GM21367 (cell line): ENCODE measurements around the gene PLCB1.
"Not testable (repeated sequence)": the region's sequence is repeated elsewhere in the genome, so short reads cannot be mapped to it uniquely, and the experiment has no call there.

Experiments
- ATAC-seq: cut with Tn5 transposase; IDR thresholded peaks from one replicate; pipeline ENCODE4 v1.9.1; 2021; ENCODE audit not compliant: unreplicated experiment

The PLCB1 gene

DNA sequence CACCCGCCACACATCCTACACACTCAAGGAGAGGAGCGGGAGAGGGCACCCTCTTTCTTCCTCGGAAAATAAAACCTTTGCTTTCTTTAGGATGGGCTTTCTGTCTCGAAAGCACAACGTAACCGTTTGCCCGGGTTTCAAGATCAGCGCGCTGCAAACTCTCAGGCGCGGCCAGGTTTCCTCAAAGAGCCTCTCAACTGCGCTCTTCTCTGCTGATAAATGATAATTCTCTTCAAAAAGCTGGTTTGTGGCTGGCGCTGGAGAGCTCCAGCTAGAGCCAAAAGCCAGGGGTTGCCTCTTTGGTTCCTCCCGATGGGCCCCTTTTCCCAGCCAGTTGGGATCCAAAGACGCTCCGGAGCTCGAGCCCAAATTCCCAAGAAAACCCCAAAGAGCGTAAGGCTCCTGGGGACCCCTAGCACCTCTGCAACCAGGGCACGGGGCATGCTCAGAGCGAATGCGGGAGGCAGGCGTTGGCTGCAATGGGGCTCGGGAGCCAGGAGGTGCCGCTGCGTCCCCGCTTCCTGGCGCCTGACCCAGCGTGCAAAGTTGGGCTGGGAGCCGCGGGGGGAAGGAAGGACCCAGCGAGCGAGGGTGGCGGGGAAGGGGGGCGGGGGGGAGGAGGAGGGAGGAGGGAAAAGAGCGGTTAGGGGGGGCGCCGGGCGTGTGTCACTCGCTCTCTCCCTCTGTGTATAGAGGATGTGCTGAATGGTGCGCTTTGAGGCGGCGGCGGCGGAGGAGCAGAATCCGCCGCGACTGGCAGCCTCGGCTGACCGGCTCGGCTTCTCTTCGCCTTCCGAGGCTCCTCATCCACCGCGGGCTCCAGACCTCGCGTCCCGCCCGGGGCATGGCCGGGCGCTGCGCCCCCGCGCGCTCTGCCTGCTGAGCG lies at the start of gene PLCB1:
TSS of gene PLCB1 (plus strand) at position 669 of the 886 bp plus-strand sequence. CDS start 386 bp downstream, outside the sequence.
- ATAC-seq, result peak; percentile 75

DNA sequence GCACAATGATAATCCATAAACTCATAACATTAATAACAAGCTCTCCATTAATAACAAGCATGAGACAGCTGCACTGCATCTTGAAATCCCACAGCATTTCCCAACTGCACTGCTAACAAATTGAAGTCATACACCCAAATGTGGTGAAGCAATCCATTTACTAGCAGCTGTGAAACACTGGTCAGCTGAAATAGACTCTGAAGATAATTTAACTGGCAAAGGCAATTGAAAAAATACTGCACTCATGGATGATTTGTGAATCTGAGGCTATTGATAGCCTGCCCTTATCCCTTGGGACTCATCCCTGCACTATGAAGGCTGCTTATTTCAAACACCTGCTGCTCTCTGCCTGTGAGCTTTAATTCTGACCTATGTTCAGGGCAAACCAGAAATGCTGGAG lies 49.1 kb upstream of the PLCB1 start:
- no peak for ATAC-seq

DNA sequence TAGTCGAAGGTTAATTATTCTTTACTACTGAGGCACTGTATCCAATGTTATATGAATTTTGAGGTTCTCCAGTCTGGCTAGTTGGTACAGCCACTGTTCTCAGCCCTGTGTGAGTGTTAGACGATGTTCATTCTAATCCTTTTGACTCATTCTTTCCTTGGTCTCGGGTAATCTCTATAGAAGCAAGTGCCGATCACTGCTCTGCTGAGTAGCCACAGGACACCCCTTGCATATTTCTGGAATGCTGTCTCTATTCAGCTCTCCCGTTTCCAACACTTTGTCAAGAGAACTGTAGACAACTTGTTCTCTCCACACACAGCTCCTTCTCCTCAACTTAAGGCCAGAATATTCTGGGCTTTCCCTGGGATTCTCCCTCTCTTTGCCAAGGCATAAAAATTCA lies 42.4 kb upstream of the PLCB1 start:
- no peak for ATAC-seq

DNA sequence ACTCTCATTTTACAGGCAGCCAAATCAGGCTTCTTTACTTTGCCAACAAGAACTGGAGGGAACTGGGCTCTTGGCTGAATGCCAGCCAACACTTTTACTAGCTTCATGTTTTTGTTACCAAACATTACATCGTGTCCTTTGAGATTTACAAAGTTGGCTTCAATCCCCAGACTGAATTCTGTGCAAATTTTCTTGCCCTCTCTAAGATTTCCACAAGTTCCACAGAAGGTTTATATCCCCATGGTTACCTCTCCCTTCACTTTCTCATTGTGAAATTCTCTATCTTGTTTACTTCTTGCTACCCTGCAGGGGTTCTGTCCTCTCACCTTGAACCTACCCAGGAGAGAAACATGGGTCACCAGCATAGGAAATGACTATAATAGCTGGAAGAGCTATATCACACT lies 37.6 kb upstream of the PLCB1 start:
- no peak for ATAC-seq

DNA sequence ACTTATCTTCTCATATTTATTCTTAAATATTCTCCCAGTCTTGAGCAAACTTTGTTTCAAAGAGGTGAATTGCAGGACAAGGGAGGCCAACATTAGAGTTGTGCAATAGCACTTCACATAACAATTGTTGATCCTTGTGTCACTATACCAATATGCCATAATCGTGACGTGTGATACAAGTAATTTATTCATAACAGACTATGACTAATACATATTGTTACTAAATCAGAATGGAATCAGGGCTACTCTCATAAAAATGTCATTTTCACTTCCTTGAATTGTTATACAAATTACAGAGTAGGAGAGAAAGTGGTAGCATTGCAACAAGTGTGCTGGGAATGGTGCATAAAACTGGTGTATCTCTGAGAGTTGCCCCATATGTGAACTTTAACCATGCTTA lies 37.2 kb upstream of the PLCB1 start:
- ATAC-seq, result no peak

DNA sequence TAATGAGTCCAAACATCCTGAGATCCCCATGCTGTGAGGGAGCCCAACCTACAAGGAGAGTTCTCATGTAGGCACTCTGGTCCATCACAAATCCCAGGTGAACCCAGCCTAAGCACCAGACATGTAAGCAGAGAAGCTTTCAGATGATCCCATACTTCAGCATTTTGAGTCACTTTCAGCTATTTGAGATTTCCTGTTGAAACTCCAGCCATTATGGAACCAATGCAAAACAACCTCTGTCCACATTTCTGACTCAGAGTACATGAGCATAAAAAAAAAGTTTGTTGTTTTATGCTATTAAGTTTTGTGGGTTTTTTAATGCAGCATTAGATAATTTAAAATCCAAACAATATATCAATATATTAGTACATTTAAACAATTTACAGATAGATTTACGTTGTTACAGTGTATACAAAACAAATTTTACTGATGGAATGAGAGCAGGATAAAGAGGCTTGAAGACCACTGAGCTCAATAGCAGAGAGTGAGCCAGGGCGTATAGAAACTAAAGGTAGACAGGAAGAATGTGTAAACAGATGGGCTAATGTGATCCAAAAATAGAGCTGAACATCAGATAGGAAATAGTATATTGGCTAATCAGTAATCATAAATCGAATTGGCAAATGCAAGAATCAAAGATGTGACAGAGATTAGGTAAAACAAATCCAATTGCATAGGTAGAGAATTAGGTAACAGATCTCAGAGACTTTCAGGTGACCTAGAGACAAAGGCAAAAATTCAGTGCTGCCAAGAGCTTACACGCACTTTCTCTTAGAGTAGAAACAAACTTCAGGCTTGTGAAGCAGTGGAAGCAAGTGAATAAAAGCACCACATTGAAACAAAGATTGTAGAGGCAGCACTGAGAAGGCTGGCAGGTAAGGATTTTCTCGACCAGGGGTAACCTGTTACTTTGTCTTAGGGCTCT lies 36.2 kb upstream of the PLCB1 start:
- no peak for ATAC-seq

DNA sequence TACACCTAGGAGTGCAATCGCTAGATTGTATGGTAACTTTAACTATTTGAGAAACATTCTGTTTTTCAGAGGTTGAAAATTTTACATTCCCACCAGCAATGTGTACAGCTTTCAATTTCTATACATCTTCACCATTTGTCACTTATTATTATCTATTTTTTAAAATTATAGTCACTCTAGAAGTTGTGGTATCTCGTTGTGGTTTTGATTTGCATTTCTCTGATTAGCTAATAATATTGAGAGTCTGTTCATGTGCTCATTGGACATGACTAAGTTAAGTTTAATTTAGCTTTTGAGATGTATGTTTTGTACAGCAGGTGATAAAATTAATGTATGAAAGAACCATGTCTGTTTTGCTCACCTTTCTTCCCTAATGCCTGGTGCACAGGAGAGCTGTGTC lies 34.8 kb upstream of the PLCB1 start:
- ATAC-seq, result no peak

DNA sequence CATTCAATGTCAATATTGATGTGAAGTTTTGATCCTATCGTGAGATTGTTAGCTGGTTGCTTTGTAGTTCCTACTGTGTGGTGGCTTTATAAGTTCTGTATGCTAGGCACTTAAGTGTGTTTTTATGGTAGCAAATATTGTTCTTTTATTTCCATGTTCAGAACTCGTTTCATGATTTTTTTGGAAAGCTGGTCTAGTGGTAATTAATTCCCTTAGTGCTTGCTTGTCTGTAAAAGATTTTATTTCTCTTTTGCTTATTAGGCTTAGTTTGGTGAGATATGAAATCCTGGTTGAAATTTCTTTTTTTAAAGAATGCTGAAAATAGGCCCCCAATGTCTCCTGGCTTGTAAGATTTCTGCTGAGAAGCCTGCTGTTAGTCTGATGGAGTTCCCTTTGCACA lies 27.8 kb upstream of the PLCB1 start:
- no peak for ATAC-seq

DNA sequence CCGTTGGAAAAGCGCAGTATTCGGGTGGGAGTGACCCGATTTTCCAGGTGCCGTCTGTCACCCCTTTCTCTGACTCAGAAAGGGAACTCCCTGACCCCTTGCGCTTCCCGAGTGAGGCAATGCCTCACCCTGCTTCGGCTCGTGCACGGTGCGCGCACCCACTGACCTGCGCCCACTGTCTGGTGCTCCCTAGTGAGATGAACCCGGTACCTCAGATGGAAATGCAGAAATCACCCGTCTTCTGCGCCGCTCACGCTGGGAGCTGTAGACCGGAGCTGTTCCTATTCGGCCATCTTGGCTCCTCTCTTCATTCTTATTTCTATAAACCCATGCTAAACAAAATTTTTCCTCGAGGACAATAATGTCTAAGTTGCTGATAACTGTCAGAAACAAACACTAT lies 17.5 kb upstream of the PLCB1 start:
- ATAC-seq, result not testable (repeated sequence)

DNA sequence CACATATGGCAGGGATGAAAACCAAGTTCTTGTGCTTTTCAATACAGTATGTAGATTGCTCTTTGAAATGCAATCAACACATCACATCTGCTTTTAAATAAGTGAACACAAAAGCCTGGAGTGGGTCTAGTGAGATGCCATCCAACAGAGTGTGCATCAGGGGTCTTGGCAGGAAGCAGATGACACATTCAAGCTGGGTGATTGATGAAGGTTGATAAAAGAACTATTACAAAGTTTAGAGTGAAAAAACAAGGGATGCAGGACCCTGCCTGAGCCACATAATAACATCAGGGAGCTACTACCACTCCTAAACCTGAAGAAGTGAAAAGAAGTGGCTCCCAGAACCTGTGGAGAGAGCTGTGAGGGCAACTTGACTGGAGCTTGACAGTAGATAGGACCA lies 16.6 kb upstream of the PLCB1 start:
- no peak for ATAC-seq

DNA sequence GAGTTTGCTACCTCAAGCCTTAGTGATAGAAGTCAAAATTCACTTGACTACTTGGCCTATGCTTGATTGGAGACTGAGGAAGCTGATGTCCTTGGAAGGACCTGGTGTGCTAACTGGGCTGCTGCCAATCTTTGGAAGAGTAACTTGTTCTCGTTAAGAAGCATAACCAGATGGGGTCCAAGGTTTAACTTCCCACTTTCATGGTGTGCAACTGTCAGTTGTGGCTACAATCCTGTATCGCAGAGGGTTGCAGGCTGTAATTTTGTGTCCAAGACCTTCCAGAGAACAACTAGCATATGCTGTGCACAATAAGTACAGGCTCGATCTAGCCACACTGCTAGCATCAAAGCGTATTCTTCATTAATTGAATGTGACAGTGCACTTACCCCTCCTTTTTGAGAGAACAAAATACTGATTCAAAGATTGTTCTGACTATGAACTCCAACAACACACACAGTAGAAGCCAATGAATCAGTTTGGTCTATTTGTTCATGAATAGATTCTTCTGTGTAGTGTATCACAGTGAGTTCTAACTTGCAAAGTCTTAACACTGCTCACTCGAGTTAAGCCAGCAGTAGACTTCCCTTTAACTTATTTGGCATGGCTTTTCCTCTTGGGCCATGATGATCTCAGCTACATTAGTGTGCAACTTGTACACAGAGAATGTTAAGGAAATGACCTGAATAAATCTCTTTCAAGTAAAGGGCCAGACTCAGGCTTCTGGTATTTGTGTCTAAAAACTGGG lies 15.8 kb upstream of the PLCB1 start:
- ATAC-seq, result no peak

DNA sequence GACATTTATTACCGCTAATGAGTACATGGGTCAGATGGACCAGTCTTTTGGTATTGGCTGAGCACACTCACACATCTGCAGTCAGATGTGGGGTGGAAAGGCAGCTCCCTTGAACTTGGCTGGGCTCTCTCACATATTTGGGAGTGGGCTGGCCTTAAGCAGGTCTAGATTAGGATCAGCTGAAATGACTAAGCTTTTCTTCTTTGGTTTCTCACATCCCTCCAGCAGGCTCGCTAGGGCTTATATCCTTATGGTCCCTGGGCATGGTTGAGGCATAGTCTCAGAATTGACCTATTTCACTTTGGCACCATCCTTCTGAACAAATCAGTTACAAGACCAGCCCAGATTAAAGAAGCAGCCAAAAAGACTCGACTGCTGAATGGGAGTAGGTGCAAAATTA lies 14.4 kb upstream of the PLCB1 start:
- no peak for ATAC-seq

DNA sequence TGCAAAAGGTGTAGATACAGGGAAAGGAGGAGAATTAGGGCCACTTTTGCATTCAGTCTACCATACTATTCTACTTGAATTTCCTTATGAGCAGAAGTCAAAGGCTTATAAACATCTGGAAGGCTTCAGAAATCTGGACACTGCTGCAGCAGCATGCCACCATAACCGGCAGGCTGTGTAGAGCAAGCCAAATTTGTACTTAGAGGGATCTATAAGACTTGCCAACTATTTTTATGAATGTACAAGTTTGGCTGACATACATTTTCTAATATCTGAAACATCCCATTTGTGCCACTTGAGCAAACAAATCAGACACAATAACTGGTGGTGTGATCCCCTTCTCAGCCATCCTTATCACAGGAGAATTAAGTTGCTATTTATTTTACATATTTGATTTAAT lies 14.0 kb upstream of the PLCB1 start:
- no peak for ATAC-seq

DNA sequence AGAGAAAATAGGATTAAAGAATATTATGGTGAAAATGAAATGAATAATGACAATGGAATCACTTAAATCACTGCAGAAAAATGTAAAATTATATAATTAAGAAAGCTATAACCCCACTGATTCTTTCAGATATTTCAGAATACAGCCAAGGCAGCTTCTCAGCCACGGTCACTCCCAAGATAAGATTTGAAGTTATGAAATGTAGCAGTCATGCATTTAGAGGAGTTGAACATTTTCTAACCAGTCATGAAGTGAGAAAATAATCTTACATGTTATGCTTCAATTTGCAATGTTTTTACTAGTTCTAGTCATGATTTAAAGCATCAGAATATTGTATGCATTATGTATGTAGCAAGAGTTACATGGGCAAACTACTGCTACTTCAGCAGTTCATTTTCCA lies 13.3 kb upstream of the PLCB1 start:
- ATAC-seq, result no peak

DNA sequence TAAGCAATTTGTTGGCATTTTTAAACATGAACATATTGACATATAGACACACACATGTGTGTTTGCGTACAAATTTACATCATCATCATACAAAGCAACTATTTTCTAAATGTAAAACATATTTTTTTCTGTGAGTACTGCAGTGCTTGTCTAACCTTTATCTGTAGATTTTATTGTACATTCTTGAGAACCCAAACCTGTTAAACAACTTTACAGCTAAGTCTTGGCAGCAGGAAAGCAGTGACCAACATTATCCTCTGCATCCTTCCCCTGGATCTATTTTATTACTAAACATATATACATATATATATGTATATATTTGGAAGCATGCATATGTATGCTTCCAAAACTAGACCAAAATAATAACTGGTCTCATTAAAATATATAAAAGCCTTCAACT lies 10.4 kb upstream of the PLCB1 start:
- ATAC-seq, result no peak

DNA sequence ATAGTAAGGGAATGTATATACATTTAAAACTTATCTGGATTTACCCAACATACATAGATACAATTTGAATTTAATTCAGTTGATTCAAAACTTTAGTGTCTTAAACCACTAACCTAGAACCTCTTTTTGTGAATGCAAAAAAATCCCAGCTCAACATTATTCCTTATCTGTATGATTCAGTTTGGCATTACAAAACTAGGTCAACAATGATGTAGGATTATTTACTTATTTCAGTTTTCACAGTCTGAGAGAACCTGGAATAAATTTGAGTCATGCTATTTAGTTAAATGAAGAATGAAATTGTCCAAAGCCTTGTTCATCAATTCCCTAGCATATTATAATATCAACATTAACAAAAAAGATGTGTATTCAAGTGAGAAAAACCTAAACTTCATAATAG lies 7.4 kb upstream of the PLCB1 start:
- no peak for ATAC-seq

DNA sequence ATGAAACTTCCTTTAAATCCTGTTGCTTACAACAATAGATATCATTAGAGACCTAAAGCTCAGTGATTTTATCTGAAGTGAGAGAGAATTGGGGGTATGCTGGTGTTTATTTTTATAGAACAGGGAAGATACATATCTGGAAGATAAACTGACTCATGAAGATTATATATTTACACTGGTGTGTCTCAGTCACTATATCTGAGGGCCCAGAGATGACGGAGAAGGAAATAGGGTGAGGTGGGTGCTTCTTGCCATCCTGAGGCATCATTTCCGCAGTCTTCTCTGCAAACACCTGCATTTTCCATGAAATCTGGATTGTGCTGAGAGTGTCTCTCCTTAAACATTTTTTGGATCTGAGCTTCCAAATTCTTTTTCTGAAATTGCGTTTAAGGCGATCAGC lies 5.9 kb upstream of the PLCB1 start:
- ATAC-seq, result no peak

DNA sequence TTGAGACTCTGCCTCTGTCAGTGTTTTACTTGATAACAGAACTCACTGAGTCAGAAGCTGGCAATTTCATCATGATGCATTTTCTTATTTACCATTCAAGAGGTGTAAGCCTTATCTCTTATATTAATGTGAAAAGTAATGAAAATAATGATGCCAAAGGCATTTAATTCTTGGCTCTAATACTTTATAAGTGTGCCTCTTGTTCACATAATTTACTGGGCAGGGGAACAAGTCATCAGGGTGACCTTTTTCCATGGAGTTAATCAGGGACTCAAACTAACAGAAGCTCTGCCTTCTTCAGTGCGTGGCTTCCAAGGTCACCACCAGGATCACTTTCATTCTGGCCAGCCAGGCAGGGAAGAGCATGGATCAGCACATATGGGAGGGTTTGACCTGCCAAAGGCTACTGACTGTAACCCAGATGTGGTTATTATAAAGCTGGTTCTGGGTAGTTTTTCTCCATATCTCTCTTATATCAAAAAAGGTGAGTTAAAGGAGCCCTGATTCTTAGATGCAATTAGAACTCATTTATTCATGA lies 5.2 kb upstream of the PLCB1 start:
- no peak for ATAC-seq

DNA sequence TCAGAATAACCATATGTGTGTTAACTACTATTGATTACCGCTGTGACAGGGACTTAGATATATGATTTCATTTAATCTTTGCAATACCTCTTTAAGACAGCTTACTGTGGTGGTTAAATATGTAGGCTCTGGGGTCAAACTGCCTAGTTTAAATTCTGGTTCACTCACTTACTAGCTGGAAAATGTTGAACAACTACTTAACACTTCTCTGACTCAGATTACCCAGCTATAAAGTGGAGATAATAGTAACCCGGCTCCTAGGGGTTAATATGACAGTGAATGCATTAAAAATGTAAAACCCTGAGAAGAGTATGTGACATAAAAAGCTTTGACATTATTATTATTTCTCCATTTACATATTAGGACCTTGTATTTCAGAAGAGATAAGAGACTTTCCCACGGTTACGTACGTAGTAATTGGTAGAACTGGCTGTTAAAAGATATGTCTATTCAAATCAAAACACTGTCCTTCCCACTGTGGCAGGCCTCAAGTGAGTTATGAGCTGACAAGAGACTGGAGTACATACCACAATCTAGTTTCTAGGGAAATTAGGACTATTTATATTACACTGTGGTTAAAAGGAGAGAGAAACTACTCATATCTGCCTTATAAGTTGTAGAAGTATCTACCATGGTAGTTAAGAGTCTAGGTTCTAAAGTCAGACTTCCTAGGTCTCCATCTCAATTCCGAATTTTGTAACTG lies 4.4 kb upstream of the PLCB1 start:
- peak; percentile 74 for ATAC-seq

DNA sequence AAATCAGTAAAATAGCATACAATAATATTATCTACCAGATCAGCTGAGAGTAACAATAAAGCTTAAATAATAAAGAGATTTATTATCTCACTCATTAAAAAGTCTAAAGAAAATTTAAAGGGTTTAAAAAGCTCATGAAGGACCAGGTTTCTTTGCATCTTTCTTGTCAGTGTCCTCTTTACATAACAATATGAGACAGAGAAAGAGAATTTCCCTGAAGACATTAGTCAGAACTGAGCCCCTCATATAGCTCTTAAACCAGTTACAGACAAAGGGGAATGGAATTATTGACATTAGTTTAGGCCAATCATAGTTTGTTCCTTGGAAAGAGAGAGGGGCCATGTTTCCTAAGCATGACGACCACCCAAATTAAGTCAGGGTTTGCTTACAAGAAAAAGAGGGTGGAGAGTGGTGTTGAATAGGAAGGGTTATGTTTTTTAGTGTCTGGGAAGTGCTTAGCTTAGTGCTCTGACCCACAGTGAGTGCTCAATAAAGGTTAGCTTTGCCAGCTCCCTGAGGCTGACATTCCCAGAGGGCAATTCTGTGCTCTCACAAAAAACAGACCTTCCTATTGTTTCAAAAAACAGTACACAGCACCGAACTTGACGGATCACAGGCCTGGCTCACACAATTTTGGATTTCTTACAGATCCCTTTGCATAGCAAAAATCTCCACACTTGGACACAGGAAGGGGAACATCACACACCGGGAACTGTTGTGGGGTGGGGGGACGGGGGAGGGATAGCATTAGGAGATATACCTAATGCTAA lies 3.6 kb upstream of the PLCB1 start:
- ATAC-seq, result no peak
